HFF-Myc (cell line): ENCODE measurements around the gene RRM2.

Source experiments
- DNase-seq: peaks from one replicate; pipeline ENCODE4 v3.0.0-alpha.2; 2011; ENCODE audit warnings: low read depth; ENCODE audit errors: extremely low read depth
- H3K4me3 ChIP-seq: replicated peaks from 2 replicates; pipeline ENCODE4 v1.5.1; 2011; ENCODE audit warnings: low read depth, mild to moderate bottlenecking, control low read depth, low read length
- TF ChIP-seq, protein P1 (sequence below): IDR thresholded peaks from 2 replicates; pipeline ENCODE4 v1.5.1; 2012; ENCODE audit warnings: mild to moderate bottlenecking, low read depth, low read length, control low read depth; ENCODE audit errors: missing control alignments

Gene RRM2

GRCh38 chr2:10122500-10123280, at the start of gene RRM2:
Gene RRM2 (plus strand): TSS chr2:10122739. CDS start chr2:10122799, 60 bp downstream.
- TF ChIP-seq, protein P1, sequence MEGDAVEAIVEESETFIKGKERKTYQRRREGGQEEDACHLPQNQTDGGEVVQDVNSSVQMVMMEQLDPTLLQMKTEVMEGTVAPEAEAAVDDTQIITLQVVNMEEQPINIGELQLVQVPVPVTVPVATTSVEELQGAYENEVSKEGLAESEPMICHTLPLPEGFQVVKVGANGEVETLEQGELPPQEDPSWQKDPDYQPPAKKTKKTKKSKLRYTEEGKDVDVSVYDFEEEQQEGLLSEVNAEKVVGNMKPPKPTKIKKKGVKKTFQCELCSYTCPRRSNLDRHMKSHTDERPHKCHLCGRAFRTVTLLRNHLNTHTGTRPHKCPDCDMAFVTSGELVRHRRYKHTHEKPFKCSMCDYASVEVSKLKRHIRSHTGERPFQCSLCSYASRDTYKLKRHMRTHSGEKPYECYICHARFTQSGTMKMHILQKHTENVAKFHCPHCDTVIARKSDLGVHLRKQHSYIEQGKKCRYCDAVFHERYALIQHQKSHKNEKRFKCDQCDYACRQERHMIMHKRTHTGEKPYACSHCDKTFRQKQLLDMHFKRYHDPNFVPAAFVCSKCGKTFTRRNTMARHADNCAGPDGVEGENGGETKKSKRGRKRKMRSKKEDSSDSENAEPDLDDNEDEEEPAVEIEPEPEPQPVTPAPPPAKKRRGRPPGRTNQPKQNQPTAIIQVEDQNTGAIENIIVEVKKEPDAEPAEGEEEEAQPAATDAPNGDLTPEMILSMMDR = no peak
- DNase-seq = peak; percentile 84
- peak within 1 kb of the TSS; percentile 91 for H3K4me3 ChIP-seq

DNA sequence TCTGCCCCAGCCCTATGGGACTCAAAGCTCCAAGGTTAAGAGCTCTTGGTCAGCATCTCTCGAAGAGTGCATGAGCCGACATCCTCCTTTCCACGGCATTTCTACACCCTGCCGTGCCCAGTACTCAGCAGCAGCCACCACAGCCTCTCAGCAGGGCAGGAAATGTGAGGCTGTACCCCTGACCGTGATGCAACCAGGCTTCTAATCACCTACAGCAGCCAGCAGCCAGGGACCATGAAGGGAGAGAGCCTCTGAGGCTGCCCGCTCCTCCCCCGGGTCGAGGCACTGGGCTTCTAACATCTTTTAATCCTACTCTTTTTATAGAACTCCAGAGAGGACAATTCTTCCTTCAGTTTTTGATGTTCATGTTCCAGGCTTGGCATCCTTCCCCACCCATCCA, 48.8 kb upstream of the RRM2 start:
- TF ChIP-seq, protein P1 = no peak
- DNase-seq = no peak
- H3K4me3 ChIP-seq = no peak overlapping the region

GRCh38 chr2:10075101-10075500, 47.4 kb upstream of the RRM2 start:
- DNase-seq = no peak
- no peak overlapping the region for H3K4me3 ChIP-seq
- TF ChIP-seq, protein P1 = no peak

DNA sequence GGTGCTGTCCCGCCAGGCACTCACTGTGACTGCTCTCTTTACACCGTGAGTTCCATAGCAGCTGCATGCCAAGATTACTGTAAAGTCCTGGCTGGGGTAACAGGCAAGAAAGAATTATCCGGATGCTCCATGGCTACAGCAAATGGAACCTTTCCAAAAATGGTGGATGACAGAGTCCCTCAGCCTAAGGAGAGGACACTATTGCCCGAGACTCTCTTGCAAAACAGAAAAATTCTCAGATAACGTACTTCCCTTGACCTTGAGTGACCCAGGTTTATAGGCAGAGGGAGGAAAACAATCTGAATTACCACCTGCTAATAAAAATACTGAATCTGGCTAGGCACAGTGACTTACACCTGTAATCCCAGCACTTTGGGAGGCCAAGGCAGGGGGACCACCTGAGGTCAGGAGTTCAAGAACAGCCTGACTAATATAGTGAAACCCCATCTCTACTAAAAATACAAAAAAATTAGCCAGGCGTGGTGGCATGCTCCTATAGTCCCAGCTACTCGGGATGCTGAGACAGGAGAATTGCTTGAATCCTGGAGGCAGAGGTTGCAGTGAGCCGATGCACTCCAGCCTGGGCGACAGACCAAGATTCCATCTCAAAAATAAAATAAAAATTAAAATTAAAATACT, 46.8 kb upstream of the RRM2 start:
- DNase-seq = no peak
- no peak overlapping the region for H3K4me3 ChIP-seq
- TF ChIP-seq, protein P1 = no peak

DNA sequence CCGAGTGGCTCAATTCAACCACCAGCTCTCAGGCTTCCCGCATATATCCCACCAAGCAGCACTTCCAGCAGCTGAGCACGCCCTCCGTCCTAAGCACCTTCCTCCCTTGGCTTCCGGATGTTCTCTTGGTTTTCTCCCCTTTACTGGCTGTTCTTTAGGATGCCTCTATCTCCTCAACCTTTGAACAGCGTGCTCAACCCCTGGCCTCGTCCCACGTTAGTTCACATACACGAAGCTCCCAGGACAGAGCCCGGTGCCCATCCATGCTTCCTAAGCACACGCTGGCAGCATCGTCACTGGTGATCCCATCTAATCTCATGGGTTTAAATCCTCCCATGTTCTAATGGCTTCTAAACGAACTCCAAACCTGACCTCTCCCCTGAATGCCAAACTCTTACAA, 46.0 kb upstream of the RRM2 start:
- no peak overlapping the region for H3K4me3 ChIP-seq
- DNase-seq = no peak
- TF ChIP-seq, protein P1 = no peak

DNA sequence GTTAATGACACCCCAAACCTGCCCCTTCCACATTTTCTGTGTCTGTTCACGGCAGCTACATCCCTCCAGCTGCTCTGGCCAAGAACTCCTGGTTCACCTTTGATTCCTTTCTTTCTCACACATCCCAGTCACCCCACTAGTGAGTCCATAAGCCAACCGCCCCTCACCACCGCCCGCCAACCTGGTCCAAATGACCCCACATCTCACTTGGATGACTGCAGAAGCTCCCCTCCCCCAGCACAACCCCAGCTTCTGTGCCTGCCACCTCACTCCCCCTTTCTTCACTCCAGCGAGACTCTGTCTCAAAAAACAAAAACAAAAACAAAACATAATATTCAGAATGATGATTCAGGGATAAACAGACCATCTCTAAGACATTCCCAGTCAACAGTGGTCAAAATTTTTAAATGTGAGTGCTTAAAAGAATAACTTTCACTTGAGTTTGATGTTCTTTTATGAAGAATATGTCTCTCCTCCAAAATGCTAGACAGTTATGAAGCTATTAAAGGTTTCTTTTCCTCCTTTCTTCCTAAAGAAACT, 45.5 kb upstream of the RRM2 start:
- no peak overlapping the region for H3K4me3 ChIP-seq
- TF ChIP-seq, protein P1 = no peak
- no peak for DNase-seq
